DND-41 (cell line): ENCODE measurements around the gene CSNK2B.
A peak's percentile ranks its signal among the peaks of the same experiment; 100 is the strongest.

ENCODE experiments used
- ATAC-seq: fragments of 200-7000 bp; cut with Tn5 transposase; 3 replicates; pipeline ENCODE4 v1.9.1; 2021; ENCODE audit warnings: low read depth; ENCODE audit not compliant: insufficient read depth
- DNase-seq: peaks from one replicate; pipeline ENCODE4 v3.0.0-alpha.2; 2020
- H2AFZ ChIP-seq: 2 replicates; pipeline ENCODE4 v1.6.0; 2012; ENCODE audit warnings: low read depth, low read length
- H3K27ac ChIP-seq: 2 replicates; pipeline ENCODE4 v1.5.1; 2012; ENCODE audit warnings: low read length, inconsistent platforms
- H3K27me3 ChIP-seq: fragments of 200-600 bp; sonication (generic); 2 replicates; pipeline ENCODE4 v1.6.0; 2012; ENCODE audit warnings: low read length, mild to moderate bottlenecking, inconsistent platforms; ENCODE audit not compliant: insufficient read depth, poor library complexity
- H3K36me3 ChIP-seq: 2 replicates; pipeline ENCODE4 v1.5.1; 2012; ENCODE audit warnings: low read length, inconsistent platforms; ENCODE audit not compliant: insufficient read depth
- H3K4me1 ChIP-seq: 2 replicates; pipeline ENCODE4 v1.5.1; 2012; ENCODE audit warnings: mild to moderate bottlenecking, low read length; ENCODE audit not compliant: insufficient read depth
- H3K4me2 ChIP-seq: 2 replicates; pipeline ENCODE4 v1.6.0; 2012; ENCODE audit warnings: mild to moderate bottlenecking, moderate library complexity, low read length, inconsistent platforms; ENCODE audit not compliant: insufficient read depth
- H3K4me3 ChIP-seq, 2 experiments: fragments of 200-600 bp in 1 of 2; shearing (Covaris generic) in 1 of 2; 2 replicates each; pipeline ENCODE4 v1.5.1; 2012 to 2016; ENCODE audit warnings: inconsistent platforms in 2 of 2, low read length in 2 of 2, mild to moderate bottlenecking in 2 of 2, low read depth in 1 of 2, moderate library complexity in 1 of 2
- H3K79me2 ChIP-seq: 2 replicates; pipeline ENCODE4 v1.6.0; 2012; ENCODE audit warnings: low read length, inconsistent platforms; ENCODE audit not compliant: insufficient read depth
- H3K9ac ChIP-seq: 2 replicates; pipeline ENCODE4 v1.6.0; 2012; ENCODE audit warnings: low read depth, mild to moderate bottlenecking, inconsistent platforms, low read length, moderate library complexity
- H3K9me3 ChIP-seq: 2 replicates; pipeline ENCODE4 v1.5.1; 2012; ENCODE audit warnings: low read length, moderate library complexity, mild to moderate bottlenecking, inconsistent platforms; ENCODE audit not compliant: insufficient read depth, severe bottlenecking
- H4K20me1 ChIP-seq: 2 replicates; pipeline ENCODE4 v1.6.0; 2012; ENCODE audit warnings: low read length; ENCODE audit not compliant: insufficient read depth
- CTCF ChIP-seq: IDR thresholded peaks from 2 replicates; pipeline ENCODE4 v1.5.1; 2012; ENCODE audit warnings: borderline replicate concordance, low read length, moderate library complexity, mild to moderate bottlenecking; ENCODE audit not compliant: poor library complexity, severe bottlenecking; ENCODE audit errors: extremely low read depth
- EZH2 ChIP-seq: IDR thresholded peaks from 3 replicates; pipeline ENCODE4 v1.6.1; 2012; ENCODE audit warnings: borderline replicate concordance, low read depth, mild to moderate bottlenecking, moderate library complexity, low read length, inconsistent platforms; ENCODE audit not compliant: severe bottlenecking

Gene CSNK2B

GRCh38 chr6:31687860-31688693, 22.2 kb downstream of the CSNK2B start:
- ATAC-seq (no peak), DNase-seq (no peak)
- Histone ChIP-seq H3K79me2 (no peaks in the 10 kb centered on the region), H2AFZ (no peak overlapping the region), H3K4me2 (no peak overlapping the region), H3K9ac (no peak overlapping the region), H4K20me1 (no peaks in the 10 kb centered on the region), H3K4me3 (no peak overlapping the region), H3K4me1 (no peaks in the 10 kb centered on the region), H3K27ac (no peak overlapping the region), H3K36me3 (peaks cover 75% of the 10 kb centered on the region), H3K27me3 (no peaks in the 10 kb centered on the region), H3K9me3 (no peaks in the 10 kb centered on the region)
- TF ChIP-seq EZH2, result no peak
- TF ChIP-seq CTCF, result no peak

DNA sequence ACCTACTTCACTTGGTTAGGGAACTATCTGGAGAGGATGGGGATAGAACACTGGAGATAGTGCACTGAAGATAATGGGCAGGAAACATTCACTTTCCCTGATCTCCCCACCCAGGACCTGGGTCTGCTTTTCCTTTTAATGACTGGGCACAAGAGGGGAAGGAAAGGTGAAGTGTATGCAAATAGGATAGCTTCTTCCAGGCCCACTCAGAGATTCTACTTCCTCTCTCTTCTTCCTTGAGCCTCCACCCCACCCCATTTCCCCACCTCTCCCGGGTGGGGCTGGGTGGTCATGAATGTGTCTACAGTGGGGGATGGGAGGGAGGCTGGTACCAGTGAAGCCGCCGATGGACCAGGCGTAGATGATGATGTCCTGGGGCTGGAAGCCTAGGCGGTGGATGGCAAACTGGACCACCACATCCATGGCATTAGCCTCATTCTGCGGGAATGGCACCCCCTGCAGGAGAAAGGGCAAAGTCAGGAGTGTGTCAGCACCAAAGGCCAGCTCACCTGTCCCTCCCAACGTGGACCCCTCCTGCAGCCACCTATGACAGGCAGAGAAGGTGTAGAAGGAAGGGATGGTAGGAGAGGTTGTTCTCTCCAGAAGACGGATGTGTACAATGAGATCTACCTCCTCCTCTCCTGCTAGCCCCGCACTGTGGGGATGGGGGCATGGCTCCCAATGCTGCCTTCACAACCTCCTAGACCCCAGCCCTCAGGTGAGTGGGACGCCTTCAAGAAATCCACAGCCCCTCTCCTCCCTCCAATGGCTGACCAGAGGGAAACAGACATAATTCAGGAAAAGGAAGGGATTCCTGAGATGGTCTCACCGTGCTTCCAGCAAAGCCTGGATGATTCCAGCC, 23.6 kb downstream of the CSNK2B start:
- Histone ChIP-seq H3K4me2 (no peak overlapping the region), H3K4me1 (no peaks in the 10 kb centered on the region), H3K36me3 (peaks cover 85% of the 10 kb centered on the region), H2AFZ (no peak overlapping the region), H3K4me3 (no peak overlapping the region), H3K27me3 (no peaks in the 10 kb centered on the region), H4K20me1 (no peaks in the 10 kb centered on the region), H3K27ac (no peak overlapping the region), H3K9ac (no peak overlapping the region), H3K9me3 (no peaks in the 10 kb centered on the region), H3K79me2 (no peaks in the 10 kb centered on the region)
- DNase-seq, result no peak
- peak; percentile 38; the same call in 1 of the 3 replicates for ATAC-seq
- TF ChIP-seq EZH2 (no peak), CTCF (peak; percentile 62)

GRCh38 chr6:31690231-31691077, 24.6 kb downstream of the CSNK2B start:
- Histone ChIP-seq H3K27ac (no peak overlapping the region), H3K9ac (no peak overlapping the region), H3K79me2 (no peaks in the 10 kb centered on the region), H3K36me3 (peaks cover 90% of the 10 kb centered on the region), H3K27me3 (no peaks in the 10 kb centered on the region), H2AFZ (no peak overlapping the region), H4K20me1 (0 out of 2 replicates have a peak, but pooled peaks cover 4% of the 10 kb centered on the region), H3K4me3 (no peak overlapping the region), H3K4me2 (no peak overlapping the region), H3K9me3 (no peaks in the 10 kb centered on the region), H3K4me1 (no peaks in the 10 kb centered on the region)
- ATAC-seq (no peak), DNase-seq (no peak)
- TF ChIP-seq EZH2, result no peak
- TF ChIP-seq CTCF, result no peak
